ENCODE results near the gene SPINDOC.

- TF ChIP-seq CTCF (IDR thresholded peaks at IDR 0.05; ENCODE audit: low read length) (no peak), EZH2 (IDR thresholded peaks at IDR 0.05; ENCODE audit: borderline replicate concordance, low read length) (no peak)
Observed at GRCh38 chr11:63838678-63839507, 25.6 kb downstream of the SPINDOC start, which contains the start of gene MARK2.
